CD4-positive, alpha-beta T cell treated with Interleukin-6 for 4 hours (primary cell): Measurements from ENCODE around the gene IRAG1.
"Not testable (repeated sequence)": the region's sequence is repeated elsewhere in the genome, so short reads cannot be mapped to it uniquely, and the experiment has no call there.

Experiments used
- DNase-seq: peaks from one replicate; pipeline ENCODE4 v3.0.0-alpha.2; 2020; ENCODE audit warnings: mixed read lengths

IRAG1 gene

GRCh38 chr11:10708131-10708530, 14.6 kb upstream of the IRAG1 start:
- no peak for DNase-seq

GRCh38 chr11:10701982-10702381, 8.4 kb upstream of the IRAG1 start:
- no peak for DNase-seq

GRCh38 chr11:10699072-10699471, 5.5 kb upstream of the IRAG1 start:
- DNase-seq, result no peak

- DNase-seq, result no peak
Observed at GRCh38 chr11:10697323-10697620, 3.7 kb upstream of the IRAG1 start.

- no peak for DNase-seq
Observed at GRCh38 chr11:10696468-10697322, 3.1 kb upstream of the IRAG1 start.

- DNase-seq, result no peak
Observed at GRCh38 chr11:10695833-10696232, 2.3 kb upstream of the IRAG1 start.

- no peak for DNase-seq
Observed at GRCh38 chr11:10694486-10695239, 1.1 kb upstream of the IRAG1 start.

- DNase-seq, result no peak
Observed at GRCh38 chr11:10692531-10693115, 932 bp downstream of the IRAG1 start.

- DNase-seq, result no peak
Observed at GRCh38 chr11:10688401-10688800, 5.2 kb downstream of the IRAG1 start.

- no peak for DNase-seq
Observed at GRCh38 chr11:10686311-10686710, 7.2 kb downstream of the IRAG1 start.

- no peak for DNase-seq
Observed at GRCh38 chr11:10683429-10683828, 10.1 kb downstream of the IRAG1 start.

- no peak for DNase-seq
Observed at GRCh38 chr11:10680956-10681487, 12.5 kb downstream of the IRAG1 start.

- not testable (repeated sequence) for DNase-seq
Observed at GRCh38 chr11:10680279-10680678, 13.3 kb downstream of the IRAG1 start.

- no peak for DNase-seq
Observed at GRCh38 chr11:10679644-10680043, 13.9 kb downstream of the IRAG1 start.

- no peak for DNase-seq
Observed at GRCh38 chr11:10678101-10678500, 15.5 kb downstream of the IRAG1 start.

GRCh38 chr11:10676919-10677318, 16.6 kb downstream of the IRAG1 start:
- DNase-seq, result no peak

- no peak for DNase-seq
Observed at GRCh38 chr11:10674911-10675440, 18.6 kb downstream of the IRAG1 start.

- no peak for DNase-seq
Observed at GRCh38 chr11:10674440-10674855, 19.1 kb downstream of the IRAG1 start.

GRCh38 chr11:10673501-10674062, 20.0 kb downstream of the IRAG1 start:
- no peak for DNase-seq

- DNase-seq, result no peak
Observed at GRCh38 chr11:10670099-10670498, 23.5 kb downstream of the IRAG1 start.

- DNase-seq, result no peak
Observed at GRCh38 chr11:10669258-10670033, 24.1 kb downstream of the IRAG1 start.

GRCh38 chr11:10667521-10667885, 26.1 kb downstream of the IRAG1 start:
- DNase-seq, result no peak
